Measurements from ENCODE around the gene STXBP5.

- TF ChIP-seq CTCF (IDR thresholded peaks at IDR 0.05) (no peak), EP300 (IDR thresholded peaks at IDR 0.05) (no peak)
Observed at GRCh38 chr6:147226877-147227276, 22.7 kb downstream of the STXBP5 start.
